ENCODE measurements around the gene CLEC4F.
"Not testable (repeated sequence)": the region's sequence is repeated elsewhere in the genome, so short reads cannot be mapped to it uniquely, and the experiment has no call there.

CLEC4F gene

DNA sequence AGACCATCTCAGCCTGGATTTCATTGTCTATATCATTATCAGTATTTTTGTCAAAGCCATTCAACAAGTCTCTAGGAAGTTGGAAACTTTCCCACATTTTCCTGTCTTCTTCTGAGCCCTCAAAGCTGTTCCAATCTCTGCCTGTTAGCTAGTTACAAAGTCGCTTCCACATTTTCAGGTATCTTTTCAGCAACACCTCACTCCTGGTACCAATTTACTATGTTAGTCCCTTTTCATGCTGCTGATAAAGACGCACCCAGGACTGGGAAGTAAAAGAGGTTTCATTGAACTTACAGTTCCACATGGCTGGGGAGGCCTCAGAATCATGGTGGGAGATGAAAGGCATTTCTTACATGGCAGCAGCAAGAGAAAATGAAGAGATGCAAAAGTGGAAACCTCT lies 20.7 kb downstream of the CLEC4F start:
- Histone ChIP-seq H4K91ac (ENCODE audit: low read length) (no peak overlapping the region), H3K4me3 (ENCODE audit: insufficient read depth in 1 of 2, low read depth in 1 of 2, low read length in 2 of 2) (no peak overlapping the region), H3K4me1 (ENCODE audit: control insufficient read depth, insufficient read depth, low read depth, low read length) (no peaks in the 10 kb centered on the region), H2AFZ (ENCODE audit: low read depth, low read length) (no peak overlapping the region), H3K9me3 (ENCODE audit: control insufficient read depth, low read length) (peaks cover 19% of the 10 kb centered on the region), H2AK5ac (ENCODE audit: low read length, severe bottlenecking) (no peak overlapping the region), H3K27me3 (ENCODE audit: control insufficient read depth in 1 of 2, insufficient read depth in 1 of 2, low read length in 2 of 2) (peaks cover 31 to 58% of the 10 kb centered on the region in 2 experiments), H3K14ac (ENCODE audit: low read length in 2 of 2) (no peak overlapping the region), H2BK5ac (ENCODE audit: low read depth, low read length, poor library complexity, severe bottlenecking) (no peak overlapping the region), H3K9ac (ENCODE audit: low read length) (no peak overlapping the region), H3K27ac (ENCODE audit: low read length, poor library complexity, severe bottlenecking) (no peak overlapping the region), H3K36me3 (ENCODE audit: control insufficient read depth in 1 of 2, insufficient read depth in 2 of 2, low read depth in 1 of 2, low read length in 2 of 2) (no peaks in the 10 kb centered on the region), H3K4ac (ENCODE audit: low read depth in 1 of 2, low read length in 2 of 2) (no peak overlapping the region), H3K79me1 (replicated peaks; ENCODE audit: low read length, poor library complexity, severe bottlenecking) (no peaks in the 10 kb centered on the region), H2BK12ac (ENCODE audit: low read length in 2 of 2) (no peak overlapping the region), H3K23ac (ENCODE audit: low read length in 2 of 2) (no peak overlapping the region), H4K8ac (ENCODE audit: low read length) (no peak overlapping the region), H3K4me2 (ENCODE audit: low read length, poor library complexity, severe bottlenecking) (no peak overlapping the region), H3K18ac (ENCODE audit: low read depth in 1 of 2, low read length in 2 of 2) (no peak overlapping the region), H2BK120ac (ENCODE audit: low read depth, low read length) (no peak overlapping the region), H2BK15ac (ENCODE audit: low read depth, poor library complexity, severe bottlenecking) (no peak overlapping the region)
- DNase-seq = no peak
- WGBS = 63% methylated on average over 2 of the region's 2 CpGs

DNA sequence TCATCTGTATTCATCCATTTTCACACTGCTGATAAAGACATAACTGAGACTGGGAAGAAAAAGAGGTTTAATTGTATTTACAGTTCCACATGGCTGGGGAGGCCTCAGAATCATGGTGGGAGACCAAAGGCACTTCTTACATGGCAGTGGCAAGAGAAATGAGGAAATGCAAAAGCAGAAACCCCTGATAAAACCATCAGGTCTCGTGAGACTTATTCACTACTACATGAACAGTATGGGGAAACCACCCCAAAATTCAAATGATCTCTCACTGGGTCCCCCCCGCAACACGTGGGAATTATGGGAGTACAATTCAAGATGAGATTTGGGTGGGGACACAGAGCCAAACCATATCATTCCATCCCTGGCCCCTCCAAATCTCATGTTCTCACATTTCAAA lies 22.4 kb downstream of the CLEC4F start:
- Histone ChIP-seq H3K9me3 (ENCODE audit: control insufficient read depth, low read length) (peaks cover 19% of the 10 kb centered on the region), H3K27me3 (ENCODE audit: control insufficient read depth in 1 of 2, insufficient read depth in 1 of 2, low read length in 2 of 2) (peaks cover 38 to 67% of the 10 kb centered on the region in 2 experiments)
- H2AK5ac ChIP-seq (ENCODE audit: low read length, severe bottlenecking); H3K9ac ChIP-seq (ENCODE audit: low read length); H4K91ac ChIP-seq (ENCODE audit: low read length); H3K14ac ChIP-seq (ENCODE audit: low read length in 2 of 2); H2BK15ac ChIP-seq (ENCODE audit: low read depth, poor library complexity, severe bottlenecking); H3K4me3 ChIP-seq (ENCODE audit: insufficient read depth in 1 of 2, low read depth in 1 of 2, low read length in 2 of 2); H2AFZ ChIP-seq (ENCODE audit: low read depth, low read length); H3K18ac ChIP-seq (ENCODE audit: low read depth in 1 of 2, low read length in 2 of 2); DNase-seq; H2BK12ac ChIP-seq (ENCODE audit: low read length in 2 of 2); H3K4me1 ChIP-seq (ENCODE audit: control insufficient read depth, insufficient read depth, low read depth, low read length); H4K8ac ChIP-seq (ENCODE audit: low read length); H3K4ac ChIP-seq (ENCODE audit: low read depth in 1 of 2, low read length in 2 of 2); H3K27ac ChIP-seq (ENCODE audit: low read length, poor library complexity, severe bottlenecking); H3K4me2 ChIP-seq (ENCODE audit: low read length, poor library complexity, severe bottlenecking); H3K79me1 ChIP-seq (replicated peaks; ENCODE audit: low read length, poor library complexity, severe bottlenecking); H3K23ac ChIP-seq (ENCODE audit: low read length in 2 of 2); H2BK5ac ChIP-seq (ENCODE audit: low read depth, low read length, poor library complexity, severe bottlenecking); H3K36me3 ChIP-seq (ENCODE audit: control insufficient read depth in 1 of 2, insufficient read depth in 2 of 2, low read depth in 1 of 2, low read length in 2 of 2); H2BK120ac ChIP-seq (ENCODE audit: low read depth, low read length): not testable (repeated sequence)
- 88% methylated on average over 2 of the region's 3 CpGs for WGBS

DNA sequence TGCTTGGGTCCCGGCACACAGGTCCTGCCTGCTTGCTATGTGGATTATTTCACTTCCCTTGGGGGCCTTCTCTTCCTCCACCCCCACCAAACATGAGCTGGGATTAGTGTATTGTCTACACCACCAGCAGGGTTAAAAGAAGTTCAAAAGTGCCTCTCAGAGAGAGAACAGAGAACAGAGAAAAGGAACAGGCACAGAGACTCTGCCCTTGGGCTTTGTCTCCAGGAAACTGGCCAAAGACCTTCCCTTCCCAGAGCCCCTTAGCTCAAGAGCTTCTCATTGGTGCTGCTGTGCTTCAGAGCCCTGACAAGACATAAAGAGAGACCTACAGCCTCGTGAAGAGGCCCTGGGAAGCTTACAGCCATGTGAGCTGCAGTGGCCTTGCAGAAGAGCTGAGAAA lies 22.9 kb downstream of the CLEC4F start:
- Histone ChIP-seq H3K4ac (ENCODE audit: low read depth in 1 of 2, low read length in 2 of 2) (no peak overlapping the region), H2BK120ac (ENCODE audit: low read depth, low read length) (no peak overlapping the region), H3K27me3 (ENCODE audit: control insufficient read depth in 1 of 2, insufficient read depth in 1 of 2, low read length in 2 of 2) (peaks cover 38 to 69% of the 10 kb centered on the region in 2 experiments), H2BK15ac (ENCODE audit: low read depth, poor library complexity, severe bottlenecking) (no peak overlapping the region), H3K4me2 (ENCODE audit: low read length, poor library complexity, severe bottlenecking) (no peak overlapping the region), H2AK5ac (ENCODE audit: low read length, severe bottlenecking) (no peak overlapping the region), H3K18ac (ENCODE audit: low read depth in 1 of 2, low read length in 2 of 2) (no peak overlapping the region), H2AFZ (ENCODE audit: low read depth, low read length) (no peak overlapping the region), H2BK12ac (ENCODE audit: low read length in 2 of 2) (no peak overlapping the region), H3K9ac (ENCODE audit: low read length) (no peak overlapping the region), H3K4me3 (ENCODE audit: insufficient read depth in 1 of 2, low read depth in 1 of 2, low read length in 2 of 2) (no peak overlapping the region), H3K79me1 (replicated peaks; ENCODE audit: low read length, poor library complexity, severe bottlenecking) (no peaks in the 10 kb centered on the region), H2BK5ac (ENCODE audit: low read depth, low read length, poor library complexity, severe bottlenecking) (no peak overlapping the region), H3K36me3 (ENCODE audit: control insufficient read depth in 1 of 2, insufficient read depth in 2 of 2, low read depth in 1 of 2, low read length in 2 of 2) (no peaks in the 10 kb centered on the region), H3K14ac (ENCODE audit: low read length in 2 of 2) (no peak overlapping the region), H4K8ac (ENCODE audit: low read length) (no peak overlapping the region), H3K27ac (ENCODE audit: low read length, poor library complexity, severe bottlenecking) (no peak overlapping the region), H3K23ac (ENCODE audit: low read length in 2 of 2) (no peak overlapping the region), H3K9me3 (ENCODE audit: control insufficient read depth, low read length) (peaks cover 19% of the 10 kb centered on the region), H3K4me1 (ENCODE audit: control insufficient read depth, insufficient read depth, low read depth, low read length) (no peaks in the 10 kb centered on the region), H4K91ac (ENCODE audit: low read length) (no peak overlapping the region)
- 40% methylated on average over 2 of the region's 2 CpGs for WGBS
- DNase-seq = no peak

DNA sequence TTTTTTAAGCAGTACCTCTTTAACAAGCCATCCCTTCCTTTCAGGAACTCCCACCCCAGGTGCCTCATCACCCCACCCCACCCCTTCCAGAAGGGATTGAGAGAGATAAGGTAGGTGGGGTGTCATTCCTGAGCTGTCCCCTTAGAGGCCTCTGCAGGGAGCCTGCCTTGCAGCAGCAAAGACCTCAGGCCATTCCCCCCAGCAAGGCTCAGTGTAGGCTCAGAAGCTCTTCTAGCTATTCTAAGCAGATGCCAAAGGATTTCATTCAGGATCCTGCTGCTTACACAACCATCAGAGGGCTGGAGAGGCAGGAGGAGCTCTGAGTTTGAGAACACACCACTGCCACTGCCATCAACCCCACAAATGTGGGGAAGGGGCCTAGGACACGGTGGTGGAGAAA lies 24.1 kb downstream of the CLEC4F start:
- Histone ChIP-seq H2BK12ac (ENCODE audit: low read length in 2 of 2) (no peak overlapping the region), H2AK5ac (ENCODE audit: low read length, severe bottlenecking) (no peak overlapping the region), H2AFZ (ENCODE audit: low read depth, low read length) (no peak overlapping the region), H3K9me3 (ENCODE audit: control insufficient read depth, low read length) (peaks cover 17% of the 10 kb centered on the region), H3K4me1 (ENCODE audit: control insufficient read depth, insufficient read depth, low read depth, low read length) (no peaks in the 10 kb centered on the region), H3K4me3 (ENCODE audit: insufficient read depth in 1 of 2, low read depth in 1 of 2, low read length in 2 of 2) (no peak overlapping the region), H2BK5ac (ENCODE audit: low read depth, low read length, poor library complexity, severe bottlenecking) (no peak overlapping the region), H3K79me1 (replicated peaks; ENCODE audit: low read length, poor library complexity, severe bottlenecking) (no peaks in the 10 kb centered on the region), H3K18ac (ENCODE audit: low read depth in 1 of 2, low read length in 2 of 2) (no peak overlapping the region), H3K9ac (ENCODE audit: low read length) (no peak overlapping the region), H3K23ac (ENCODE audit: low read length in 2 of 2) (no peak overlapping the region), H3K14ac (ENCODE audit: low read length in 2 of 2) (no peak overlapping the region), H4K91ac (ENCODE audit: low read length) (no peak overlapping the region), H4K8ac (ENCODE audit: low read length) (no peak overlapping the region), H3K36me3 (ENCODE audit: control insufficient read depth in 1 of 2, insufficient read depth in 2 of 2, low read depth in 1 of 2, low read length in 2 of 2) (no peaks in the 10 kb centered on the region), H3K4me2 (ENCODE audit: low read length, poor library complexity, severe bottlenecking) (no peak overlapping the region), H2BK120ac (ENCODE audit: low read depth, low read length) (no peak overlapping the region), H3K27ac (ENCODE audit: low read length, poor library complexity, severe bottlenecking) (no peak overlapping the region), H2BK15ac (ENCODE audit: low read depth, poor library complexity, severe bottlenecking) (no peak overlapping the region), H3K27me3 (ENCODE audit: control insufficient read depth in 1 of 2, insufficient read depth in 1 of 2, low read length in 2 of 2) (peaks cover 41 to 69% of the 10 kb centered on the region in 2 experiments), H3K4ac (ENCODE audit: low read depth in 1 of 2, low read length in 2 of 2) (no peak overlapping the region)
- 47% methylated on average over 1 of the region's 1 CpG for WGBS
- DNase-seq = no peak
